Stimulated activated CD4-positive, alpha-beta T cell treated with anti-CD3 and anti-CD28 coated beads, Interleukin-2, amount 100 ng/mL, for 4 hours (primary cell): ENCODE measurements around the gene CSNK1A1L.

ENCODE experiments used
- DNase-seq: peaks from one replicate; pipeline ENCODE4 v3.0.0-alpha.2; 2020; ENCODE audit warnings: low read depth

CSNK1A1L gene

GRCh38 chr13:37106642-37107041, 1.2 kb upstream of the CSNK1A1L start:
- DNase-seq = no peak

- DNase-seq = no peak
Observed at GRCh38 chr13:37102896-37103295, 2.6 kb downstream of the CSNK1A1L start.

DNA sequence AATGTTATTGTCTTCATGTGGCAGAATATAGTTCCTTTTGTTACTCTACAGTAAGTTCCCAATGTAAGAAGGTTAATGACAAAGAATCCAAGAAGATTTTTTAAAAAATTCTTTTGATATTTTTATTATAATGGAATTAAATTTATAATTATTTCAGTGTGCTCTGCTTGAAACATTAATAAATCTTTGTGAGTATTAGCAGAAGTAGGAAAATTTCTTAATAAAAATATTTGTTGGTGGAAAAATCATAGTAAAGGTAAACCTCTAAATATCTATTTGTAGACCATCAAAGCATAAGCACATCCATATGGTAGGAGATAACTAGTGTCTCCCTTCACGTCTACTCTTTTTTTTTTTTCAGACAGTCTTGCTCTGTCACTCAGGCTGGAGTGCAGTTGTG, 4.3 kb downstream of the CSNK1A1L start:
- DNase-seq = no peak

DNA sequence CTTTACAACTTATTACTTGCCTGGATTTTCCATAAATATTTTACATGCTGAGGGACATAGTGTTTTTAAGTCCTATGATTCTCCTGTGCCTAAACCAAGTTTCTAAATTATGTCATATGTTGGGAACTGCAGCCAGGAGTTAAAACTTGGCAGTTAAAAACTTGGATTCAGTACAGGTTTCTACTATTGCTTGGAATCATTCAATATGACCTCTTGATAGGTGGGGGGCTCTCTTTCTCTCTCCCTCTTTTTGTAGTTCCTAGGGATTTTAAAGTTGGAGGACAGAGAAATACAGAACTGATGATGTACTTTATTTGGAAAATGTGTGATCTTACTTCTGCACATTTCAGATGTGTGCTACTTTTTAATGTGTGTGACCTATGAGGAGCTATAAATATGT, 4.7 kb downstream of the CSNK1A1L start:
- no peak for DNase-seq

DNA sequence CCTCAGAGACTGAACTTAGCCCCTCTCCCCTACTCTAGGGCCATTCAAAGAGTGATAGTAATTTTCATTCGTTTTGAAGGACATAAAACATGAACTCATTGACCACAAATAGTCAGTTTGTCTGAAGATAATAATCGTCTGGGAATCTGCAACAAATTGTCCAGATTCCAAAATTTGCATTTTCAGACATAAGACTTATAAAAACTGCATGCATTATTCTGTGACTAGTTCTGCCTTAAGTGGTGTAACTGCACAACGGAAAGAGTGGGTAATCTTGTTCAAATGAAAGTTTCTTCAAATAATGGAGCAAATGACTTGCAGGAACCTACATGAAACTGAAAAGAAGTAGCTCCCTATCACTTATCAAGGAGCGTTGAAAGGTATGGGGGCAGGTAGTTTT, 8.4 kb downstream of the CSNK1A1L start:
- no peak for DNase-seq

DNA sequence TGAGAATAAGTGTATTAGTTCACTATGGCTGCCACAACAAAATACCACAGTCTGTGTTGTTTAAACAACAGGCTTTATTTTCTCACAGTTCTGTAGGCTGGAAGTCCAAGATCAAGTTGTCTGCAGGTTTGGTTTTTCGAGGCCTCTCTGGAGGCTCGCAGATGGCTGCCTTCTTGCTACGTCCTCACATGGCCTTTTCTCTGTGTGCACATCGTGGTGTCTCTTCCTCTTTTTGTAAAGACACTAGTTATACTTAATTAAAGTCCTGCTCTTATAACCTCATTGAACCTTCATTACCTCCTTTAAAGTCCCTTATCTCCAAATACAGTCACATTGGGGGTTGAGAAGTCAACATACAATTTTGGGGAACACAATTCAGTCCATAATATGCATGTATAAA, 10.6 kb downstream of the CSNK1A1L start:
- DNase-seq = no peak

- DNase-seq = no peak
Observed at GRCh38 chr13:37094099-37094498, 11.4 kb downstream of the CSNK1A1L start.

- no peak for DNase-seq
Observed at GRCh38 chr13:37091835-37092234, 13.6 kb downstream of the CSNK1A1L start.

- DNase-seq = no peak
Observed at GRCh38 chr13:37090912-37091311, 14.6 kb downstream of the CSNK1A1L start.

DNA sequence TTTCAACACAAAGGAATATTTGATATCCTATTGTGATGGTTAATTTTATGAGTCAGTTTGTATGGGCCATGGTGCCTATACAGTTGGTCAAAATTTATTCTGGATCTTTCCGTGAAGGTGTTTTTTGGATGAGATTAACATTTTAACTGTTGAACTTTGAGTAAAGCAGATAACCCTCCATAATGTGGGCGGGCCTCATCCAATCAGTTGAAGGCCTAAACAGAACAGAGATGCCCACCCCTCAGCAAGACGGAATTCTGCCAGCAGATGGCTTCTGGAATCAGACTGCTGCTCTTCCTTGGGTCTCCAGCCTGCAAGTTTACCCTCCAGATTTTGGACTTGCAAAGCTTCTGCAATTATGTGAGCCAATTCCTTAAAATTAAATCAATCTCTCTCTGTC, 16.0 kb downstream of the CSNK1A1L start:
- DNase-seq = no peak

DNA sequence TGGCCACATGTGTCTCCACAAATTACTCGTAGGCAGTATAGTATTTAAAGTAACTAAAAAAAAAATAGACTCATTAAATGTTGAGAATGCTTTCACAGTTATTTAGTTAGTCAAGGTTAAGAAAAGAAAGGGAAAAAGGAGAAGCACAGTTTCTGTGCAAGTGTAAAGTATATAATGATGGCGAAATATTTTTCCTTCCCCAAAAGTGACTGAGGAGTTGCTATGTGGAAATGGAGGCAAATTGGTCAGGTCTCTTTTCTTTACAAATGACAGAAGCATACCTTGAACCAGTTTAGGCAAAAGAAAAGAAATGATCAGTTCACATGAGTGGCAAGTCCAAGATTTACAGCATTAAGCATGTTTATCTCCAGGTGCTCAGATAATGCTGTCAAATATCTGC, 18.0 kb downstream of the CSNK1A1L start:
- DNase-seq = no peak

DNA sequence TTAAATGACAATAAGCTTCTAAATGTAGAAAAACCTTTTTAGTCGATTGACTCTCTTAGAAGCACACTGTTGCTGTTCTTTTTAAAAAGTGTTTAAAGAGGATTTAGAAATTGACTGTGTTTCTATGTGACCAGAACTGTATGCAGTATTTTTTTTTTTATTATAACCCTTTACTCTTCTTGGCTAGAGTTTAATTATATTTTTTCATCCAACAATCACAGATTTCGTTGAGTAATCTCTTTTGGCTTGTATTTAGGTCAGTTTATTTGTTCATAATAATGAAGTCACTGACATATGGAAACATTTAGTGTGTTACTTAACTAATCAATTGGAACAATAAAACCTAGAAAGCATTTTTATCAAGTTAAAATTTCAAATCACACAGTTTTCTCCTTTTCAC, 19.9 kb downstream of the CSNK1A1L start:
- no peak for DNase-seq

DNA sequence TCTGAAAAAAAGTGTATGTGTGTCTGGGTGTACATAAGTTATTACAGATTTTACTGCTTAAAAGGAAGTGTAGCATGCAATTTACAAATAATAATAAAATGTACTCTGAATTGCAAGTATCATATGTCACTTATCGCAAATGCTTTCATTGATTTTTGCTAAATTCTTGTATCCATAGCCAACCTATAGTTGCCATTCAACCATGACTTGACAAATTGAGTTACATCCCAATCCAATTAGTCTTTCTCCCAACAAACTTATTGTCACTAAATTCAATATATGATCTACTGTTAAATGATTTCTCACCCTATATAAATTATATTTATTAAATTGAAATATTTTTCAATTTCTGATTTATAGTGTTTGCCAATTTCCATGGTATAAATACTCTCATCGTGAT, 28.6 kb downstream of the CSNK1A1L start:
- no peak for DNase-seq

- no peak for DNase-seq
Observed at GRCh38 chr13:37075164-37075563, 30.3 kb downstream of the CSNK1A1L start.

DNA sequence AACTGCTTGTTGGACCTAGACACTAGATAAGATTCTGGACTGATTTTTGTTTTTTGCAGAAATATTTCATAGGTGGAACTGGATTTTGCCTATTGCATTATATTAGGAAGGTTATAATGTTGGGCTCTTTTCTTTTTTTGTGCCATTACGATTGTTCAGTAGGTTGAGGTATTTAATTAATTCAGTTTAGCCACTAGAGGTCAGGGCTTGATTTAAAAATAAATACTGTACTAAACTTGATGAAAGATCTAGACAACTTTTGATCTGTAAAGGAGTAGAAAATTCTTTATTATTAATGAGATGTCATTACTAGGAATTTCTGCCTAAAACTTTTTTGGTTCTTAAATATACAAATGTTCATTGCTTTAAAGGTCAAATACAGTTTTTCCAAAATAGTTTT, 30.8 kb downstream of the CSNK1A1L start:
- no peak for DNase-seq

DNA sequence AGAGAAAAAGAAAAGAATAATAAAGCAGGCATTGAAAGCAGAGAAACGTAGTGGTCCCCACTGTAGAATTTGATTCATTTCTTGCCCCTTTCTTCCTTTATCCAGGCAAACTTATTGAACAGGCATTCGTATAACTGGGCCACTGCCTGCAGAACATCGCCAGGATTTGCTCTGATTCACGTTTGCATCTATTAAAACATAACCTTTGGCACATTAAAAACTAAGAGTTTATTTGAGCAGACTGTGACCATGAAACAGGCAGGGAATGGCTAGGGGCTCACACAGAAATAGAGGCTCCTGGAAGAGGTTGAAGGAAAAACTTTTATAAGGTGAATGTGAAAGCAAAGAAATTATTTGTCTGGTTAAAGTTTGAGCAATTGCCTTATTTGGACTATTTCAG, 33.4 kb downstream of the CSNK1A1L start:
- DNase-seq = no peak

GRCh38 chr13:37070956-37071355, 34.5 kb downstream of the CSNK1A1L start:
- no peak for DNase-seq

GRCh38 chr13:37070145-37070695, 35.2 kb downstream of the CSNK1A1L start:
- DNase-seq = no peak

- DNase-seq = no peak
Observed at GRCh38 chr13:37069597-37070103, 35.8 kb downstream of the CSNK1A1L start.

DNA sequence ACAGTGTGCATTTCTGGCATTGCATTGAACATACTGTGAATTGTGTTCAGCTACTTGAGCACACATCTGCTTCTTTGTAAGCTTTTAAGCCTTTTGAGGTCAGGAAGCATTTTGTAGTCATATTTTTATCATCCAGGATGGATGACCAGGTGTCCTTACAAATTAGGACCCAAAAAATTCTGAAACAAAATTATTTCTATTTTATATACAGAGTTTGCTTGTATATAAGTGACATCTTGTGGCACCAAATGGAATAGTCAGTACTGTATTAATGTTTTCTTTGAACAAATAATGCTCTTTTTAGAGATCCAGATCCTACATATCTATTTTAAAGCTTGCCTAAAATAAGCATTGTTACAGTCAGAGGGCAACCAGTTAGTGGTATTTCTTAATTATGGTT, 36.5 kb downstream of the CSNK1A1L start:
- no peak for DNase-seq

DNA sequence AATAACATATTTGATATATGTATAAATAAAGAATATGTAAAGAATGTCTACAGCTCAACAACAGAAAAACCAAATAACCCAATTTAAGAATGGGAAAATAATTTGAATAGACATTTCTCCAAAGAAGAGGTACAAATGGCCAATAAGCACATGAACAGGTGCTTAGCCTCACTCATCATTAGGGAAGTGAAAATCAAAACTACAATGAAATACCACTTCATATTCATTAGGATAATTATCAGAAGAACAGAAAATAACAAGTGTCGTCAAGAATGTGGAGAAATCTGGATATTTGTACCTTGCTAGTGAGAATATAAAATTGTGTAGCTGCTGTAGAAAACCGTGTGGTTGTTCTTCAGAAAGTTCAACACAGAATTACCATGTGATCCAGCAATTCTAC, 37.6 kb downstream of the CSNK1A1L start:
- DNase-seq = no peak

DNA sequence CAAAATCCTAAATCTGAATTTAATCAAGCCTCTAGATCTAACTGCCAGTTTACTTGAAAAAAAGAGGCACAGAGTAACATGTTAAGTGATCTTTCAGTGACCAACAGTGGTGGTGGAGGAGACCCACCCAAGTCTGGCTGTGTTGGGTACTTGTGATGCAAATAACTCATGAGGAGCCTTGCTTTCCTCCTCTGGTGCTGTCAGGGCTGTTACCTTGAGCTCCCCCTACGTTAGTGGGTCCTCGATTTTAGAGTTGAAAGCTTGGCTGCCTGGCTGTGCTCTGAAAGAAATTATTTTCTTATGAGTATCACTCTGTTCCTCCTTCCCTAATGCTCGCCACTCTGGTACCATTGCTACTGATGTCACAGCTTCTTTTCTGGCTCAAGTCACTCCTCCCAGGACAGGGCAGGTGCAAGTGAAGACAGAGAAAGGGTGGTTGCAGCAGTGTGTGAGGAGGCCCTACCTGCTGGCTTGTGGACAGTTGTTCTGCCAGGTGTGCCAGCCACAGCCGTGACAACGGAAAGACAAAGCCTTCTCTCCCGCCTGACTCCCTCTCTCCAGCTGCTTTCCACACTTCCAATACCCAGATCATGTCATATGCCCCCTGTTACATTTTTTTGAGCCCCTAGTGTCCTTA, 39.5 kb downstream of the CSNK1A1L start:
- DNase-seq = no peak

DNA sequence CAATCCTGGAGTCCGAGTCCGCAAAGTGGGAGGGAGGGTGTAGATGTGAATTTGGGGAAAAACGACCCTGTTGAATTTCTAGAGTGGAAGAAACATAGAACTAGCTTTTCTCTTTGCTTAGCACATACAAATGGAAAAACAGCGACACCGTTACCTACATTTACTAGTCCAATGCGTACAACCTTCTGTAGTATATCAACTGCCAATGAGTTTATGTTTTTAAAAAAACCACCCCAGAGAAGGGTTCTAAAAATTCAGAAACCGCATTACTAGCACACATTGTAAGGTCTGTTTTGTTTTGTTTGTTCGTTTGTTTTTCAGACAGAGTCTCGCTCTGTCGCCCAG, 45.6 kb downstream of the CSNK1A1L start:
- no peak for DNase-seq
